Smooth muscle cell (in vitro differentiated cells): ENCODE results near the gene TFB1M. TPM values are rescaled to one million over a fixed set of nuclear protein-coding genes. Genes with fewer than 3 reads are reported as not detected.

Experiments used
- DNase-seq: peaks from one replicate; lab custom pipeline; 2025; ENCODE audit not compliant: unreplicated experiment; lab: John Stamatoyannopoulos, UW
- H2AFZ ChIP-seq: fragments of 200-600 bp; sonication (generic); 2 replicates; pipeline ENCODE4 v1.6.0; 2016; ENCODE audit warnings: antibody characterized with exemption, low read depth, mild to moderate bottlenecking
- H3F3A ChIP-seq: fragments of 200-600 bp; sonication (generic); 2 replicates; pipeline ENCODE4 v1.6.0; 2017; ENCODE audit warnings: antibody characterized with exemption, low read depth
- H3K27ac ChIP-seq: fragments of 200-600 bp; sonication (generic); 2 replicates; pipeline ENCODE4 v1.5.1; 2016; ENCODE audit warnings: low read depth, mild to moderate bottlenecking
- H3K27me3 ChIP-seq: fragments of 200-600 bp; sonication (generic); 2 replicates; pipeline ENCODE4 v1.6.1; 2016; ENCODE audit warnings: low read depth, mild to moderate bottlenecking
- H3K36me3 ChIP-seq: fragments of 200-600 bp; sonication (generic); 2 replicates; pipeline ENCODE4 v1.5.1; 2016; ENCODE audit warnings: low read depth
- H3K4me1 ChIP-seq: fragments of 200-600 bp; sonication (generic); 2 replicates; pipeline ENCODE4 v1.5.1; 2016; ENCODE audit warnings: low read depth
- H3K4me2 ChIP-seq: fragments of 200-600 bp; sonication (generic); 2 replicates; pipeline ENCODE4 v1.6.0; 2016; ENCODE audit warnings: mild to moderate bottlenecking
- H3K4me3 ChIP-seq: fragments of 200-600 bp; sonication (generic); 2 replicates; pipeline ENCODE4 v1.5.1; 2016; ENCODE audit warnings: mild to moderate bottlenecking
- H3K79me2 ChIP-seq: fragments of 200-600 bp; sonication (generic); 2 replicates; pipeline ENCODE4 v1.6.0; 2016; ENCODE audit warnings: low read depth, mild to moderate bottlenecking
- H3K9ac ChIP-seq: fragments of 200-600 bp; sonication (generic); 2 replicates; pipeline ENCODE4 v1.6.0; 2016; ENCODE audit warnings: low read depth
- H3K9me3 ChIP-seq: fragments of 200-600 bp; sonication (generic); replicated peaks from 2 replicates; pipeline ENCODE4 v1.5.1; 2016; ENCODE audit warnings: low read depth
- H4K20me1 ChIP-seq: fragments of 200-600 bp; sonication (generic); 2 replicates; pipeline ENCODE4 v1.6.0; 2016; ENCODE audit warnings: low read depth
- CTCF ChIP-seq: fragments of 200-600 bp; sonication (generic); IDR thresholded peaks from 2 replicates; pipeline ENCODE4 v1.5.1; 2017; ENCODE audit warnings: borderline replicate concordance, mild to moderate bottlenecking, antibody characterized with exemption; ENCODE audit not compliant: insufficient read depth, poor library complexity, severe bottlenecking
- WGBS: methylation state at CpG from one replicate; pipeline ENCODE4 v1.1.7; 2016; ENCODE audit warnings: low lambda C conversion rate; 5-methylcytosine and 5-hydroxymethylcytosine counted together
- polyA plus RNA-seq: library from polyadenylated mRNA; unstranded; fragments of >200 nt; fragmentation: Nextera tagmentation; extraction: Ambion mirVana; gene quantifications from 2 replicates; pipeline ENCODE4 v1.2.1, GENCODE V29; 2016
- total RNA-seq: library from RNA; depleted of rRNA; stranded (reverse); fragments of >200 nt; gene quantifications from 2 replicates; pipeline ENCODE4 v1.2.3, GENCODE V29; 2014

Gene TFB1M
- total and polyA plus RNA-seq, 2 experiments from 2014 or later, result 12.1 to 16.9 TPM

DNA sequence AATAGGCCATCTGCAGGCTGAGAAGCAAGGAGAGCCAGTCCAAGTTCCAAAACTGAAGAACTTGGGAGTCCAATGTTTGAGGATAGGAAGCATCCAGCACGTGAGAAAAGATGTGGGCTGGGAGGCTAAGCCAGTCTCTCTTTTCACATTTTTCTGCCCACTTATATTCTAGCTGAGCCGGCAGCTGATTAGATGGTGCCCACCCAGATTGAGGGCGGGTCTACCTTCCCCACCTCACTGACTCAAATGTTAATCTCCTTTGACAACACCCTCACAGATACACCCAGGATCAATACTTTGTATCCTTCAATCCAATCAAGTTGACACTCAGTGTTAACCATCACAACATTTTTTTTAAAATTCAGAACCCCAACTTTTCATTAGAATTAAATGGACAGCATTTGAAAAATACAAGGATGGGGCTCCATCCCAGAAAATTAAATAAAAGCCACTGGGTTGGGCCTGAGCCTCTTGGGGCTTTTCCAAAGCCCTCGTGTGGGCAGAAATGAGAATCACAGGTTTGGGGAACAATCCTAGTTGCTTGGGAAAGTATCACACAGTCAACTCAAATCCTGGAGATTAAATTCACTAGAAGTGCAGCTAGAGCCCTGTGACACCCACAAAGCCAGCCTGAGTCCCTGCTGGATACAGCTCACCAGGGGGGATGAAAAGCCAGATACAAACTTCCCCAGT, 48.3 kb downstream of the TFB1M start:
- H2AFZ ChIP-seq, result no peak overlapping the region

GRCh38 chr6:155264693-155265320, 49.5 kb downstream of the TFB1M start:
- Histone ChIP-seq H3K36me3 (no peaks in the 10 kb centered on the region), H3K9ac (no peak overlapping the region), H3F3A (no peaks in the 10 kb centered on the region), H2AFZ (no peak overlapping the region), H3K4me2 (no peak overlapping the region), H3K79me2 (no peaks in the 10 kb centered on the region), H3K27ac (no peak overlapping the region), H3K4me3 (no peak overlapping the region), H3K4me1 (peaks cover 17% of the 10 kb centered on the region), H3K9me3 (no peaks in the 10 kb centered on the region), H3K27me3 (no peaks in the 10 kb centered on the region), H4K20me1 (no peaks in the 10 kb centered on the region)
- WGBS, result 72% methylated on average over 9 of the region's 9 CpGs
- no peak for DNase-seq
- no peak for TF ChIP-seq CTCF

More for the DNA sequence above, 48.3 kb downstream of the TFB1M start:
- no peak for TF ChIP-seq CTCF
- H3K27ac ChIP-seq, result no peak overlapping the region
- no peak overlapping the region for H3K4me2 ChIP-seq
- no peak overlapping the region for H3K9ac ChIP-seq
- no peak overlapping the region for H3K4me3 ChIP-seq
- no peaks in the 10 kb centered on the region for H3K27me3 ChIP-seq
- H3K4me1 ChIP-seq, result peaks cover 25% of the 10 kb centered on the region
- H4K20me1 ChIP-seq, result no peaks in the 10 kb centered on the region
- DNase-seq, result no peak
- H3K9me3 ChIP-seq, result no peaks in the 10 kb centered on the region
- H3K36me3 ChIP-seq, result no peaks in the 10 kb centered on the region
- H3F3A ChIP-seq, result no peaks in the 10 kb centered on the region
- WGBS, result 86% methylated on average over 4 of the region's 4 CpGs
- H3K79me2 ChIP-seq, result no peaks in the 10 kb centered on the region

GRCh38 chr6:155263373-155264063, 50.8 kb downstream of the TFB1M start, which contains the start of gene CLDN20:
CLDN20 (plus strand) TSS chr6:155264013; CDS start chr6:155275720, 11,707 bp downstream.
- Histone ChIP-seq H4K20me1 (no peaks in the 10 kb centered on the region), H2AFZ (no peak within 1 kb of the TSS), H3K36me3 (no peaks in the 10 kb centered on the region), H3K27me3 (no peaks in the 10 kb centered on the region), H3F3A (no peaks in the 10 kb centered on the region), H3K4me3 (no peak within 1 kb of the TSS), H3K27ac (no peak within 1 kb of the TSS), H3K9ac (no peak within 1 kb of the TSS), H3K4me1 (peaks cover 14% of the 10 kb centered on the region), H3K9me3 (no peaks in the 10 kb centered on the region), H3K4me2 (no peak within 1 kb of the TSS), H3K79me2 (no peaks in the 10 kb centered on the region)
- WGBS, result 83% methylated on average over 10 of the region's 10 CpGs
- no peak for DNase-seq
- no peak for TF ChIP-seq CTCF
